Astrocyte of the spinal cord (primary cell): ENCODE data around the gene TMEM214.

Experiments used
- DNase-seq: peaks from one replicate; pipeline ENCODE4 v3.0.0; 2011; ENCODE audit warnings: low read depth, low spot score
- H3K4me3 ChIP-seq: 2 replicates; pipeline ENCODE4 v1.5.1; 2011; ENCODE audit warnings: low read depth, mild to moderate bottlenecking, low read length, moderate library complexity
- in situ Hi-C: cut with HindIII; loops from 2 replicates; pipeline ENCODE4 v1.10.0; 2017; ENCODE audit warnings: low sequenced_read_pairs
- TF ChIP-seq, protein P1 (sequence below): IDR thresholded peaks from 2 replicates; pipeline ENCODE4 v1.5.1; 2012; ENCODE audit warnings: low read depth, mild to moderate bottlenecking, low read length, inconsistent platforms

The TMEM214 gene, protein sequence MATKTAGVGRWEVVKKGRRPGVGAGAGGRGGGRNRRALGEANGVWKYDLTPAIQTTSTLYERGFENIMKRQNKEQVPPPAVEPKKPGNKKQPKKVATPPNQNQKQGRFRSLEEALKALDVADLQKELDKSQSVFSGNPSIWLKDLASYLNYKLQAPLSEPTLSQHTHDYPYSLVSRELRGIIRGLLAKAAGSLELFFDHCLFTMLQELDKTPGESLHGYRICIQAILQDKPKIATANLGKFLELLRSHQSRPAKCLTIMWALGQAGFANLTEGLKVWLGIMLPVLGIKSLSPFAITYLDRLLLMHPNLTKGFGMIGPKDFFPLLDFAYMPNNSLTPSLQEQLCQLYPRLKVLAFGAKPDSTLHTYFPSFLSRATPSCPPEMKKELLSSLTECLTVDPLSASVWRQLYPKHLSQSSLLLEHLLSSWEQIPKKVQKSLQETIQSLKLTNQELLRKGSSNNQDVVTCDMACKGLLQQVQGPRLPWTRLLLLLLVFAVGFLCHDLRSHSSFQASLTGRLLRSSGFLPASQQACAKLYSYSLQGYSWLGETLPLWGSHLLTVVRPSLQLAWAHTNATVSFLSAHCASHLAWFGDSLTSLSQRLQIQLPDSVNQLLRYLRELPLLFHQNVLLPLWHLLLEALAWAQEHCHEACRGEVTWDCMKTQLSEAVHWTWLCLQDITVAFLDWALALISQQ

DNA sequence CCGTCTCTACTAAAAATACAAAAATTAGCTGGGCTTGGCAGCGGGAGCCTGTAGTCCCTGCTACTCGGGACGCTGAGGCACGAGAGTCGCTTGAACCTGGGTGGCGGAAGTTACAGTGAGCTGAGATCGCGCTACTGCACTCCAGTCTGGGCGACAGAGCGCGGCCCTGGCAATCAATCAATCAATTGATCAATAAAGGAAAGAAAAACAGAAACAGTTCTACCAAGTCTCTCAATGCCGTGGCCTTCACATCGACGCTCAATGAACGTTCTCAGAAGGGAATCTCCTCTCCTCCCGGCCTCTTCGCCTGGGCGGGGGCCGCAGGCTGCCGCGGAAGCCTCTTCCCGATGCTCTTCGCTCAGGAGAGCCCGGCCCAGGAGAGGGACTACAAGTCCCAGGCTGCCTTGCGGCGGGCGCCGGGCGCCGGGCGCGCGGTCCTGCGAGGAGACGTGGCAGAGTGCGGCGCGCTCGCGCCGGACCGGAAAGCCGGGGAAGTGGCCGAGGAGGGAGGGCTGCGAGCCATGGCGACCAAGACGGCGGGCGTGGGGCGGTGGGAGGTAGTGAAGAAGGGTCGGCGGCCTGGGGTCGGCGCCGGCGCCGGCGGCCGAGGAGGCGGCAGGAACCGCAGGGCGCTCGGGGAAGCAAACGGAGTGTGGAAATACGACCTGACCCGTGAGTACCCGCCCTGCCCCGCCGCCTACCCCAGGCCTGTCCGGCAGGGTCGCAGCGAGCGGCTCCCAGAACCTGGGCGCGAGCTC is at the start of gene TMEM214:
Gene TMEM214 (plus strand): TSS at position 471 of the 758 bp plus-strand sequence. CDS start 51 bp downstream, at position 522.
- TF ChIP-seq, protein P1, sequence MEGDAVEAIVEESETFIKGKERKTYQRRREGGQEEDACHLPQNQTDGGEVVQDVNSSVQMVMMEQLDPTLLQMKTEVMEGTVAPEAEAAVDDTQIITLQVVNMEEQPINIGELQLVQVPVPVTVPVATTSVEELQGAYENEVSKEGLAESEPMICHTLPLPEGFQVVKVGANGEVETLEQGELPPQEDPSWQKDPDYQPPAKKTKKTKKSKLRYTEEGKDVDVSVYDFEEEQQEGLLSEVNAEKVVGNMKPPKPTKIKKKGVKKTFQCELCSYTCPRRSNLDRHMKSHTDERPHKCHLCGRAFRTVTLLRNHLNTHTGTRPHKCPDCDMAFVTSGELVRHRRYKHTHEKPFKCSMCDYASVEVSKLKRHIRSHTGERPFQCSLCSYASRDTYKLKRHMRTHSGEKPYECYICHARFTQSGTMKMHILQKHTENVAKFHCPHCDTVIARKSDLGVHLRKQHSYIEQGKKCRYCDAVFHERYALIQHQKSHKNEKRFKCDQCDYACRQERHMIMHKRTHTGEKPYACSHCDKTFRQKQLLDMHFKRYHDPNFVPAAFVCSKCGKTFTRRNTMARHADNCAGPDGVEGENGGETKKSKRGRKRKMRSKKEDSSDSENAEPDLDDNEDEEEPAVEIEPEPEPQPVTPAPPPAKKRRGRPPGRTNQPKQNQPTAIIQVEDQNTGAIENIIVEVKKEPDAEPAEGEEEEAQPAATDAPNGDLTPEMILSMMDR = no peak
- peak within 1 kb of the TSS; percentile 58 for H3K4me3 ChIP-seq
- DNase-seq = peak; percentile 88
- in situ Hi-C loops = no loop called here

DNA sequence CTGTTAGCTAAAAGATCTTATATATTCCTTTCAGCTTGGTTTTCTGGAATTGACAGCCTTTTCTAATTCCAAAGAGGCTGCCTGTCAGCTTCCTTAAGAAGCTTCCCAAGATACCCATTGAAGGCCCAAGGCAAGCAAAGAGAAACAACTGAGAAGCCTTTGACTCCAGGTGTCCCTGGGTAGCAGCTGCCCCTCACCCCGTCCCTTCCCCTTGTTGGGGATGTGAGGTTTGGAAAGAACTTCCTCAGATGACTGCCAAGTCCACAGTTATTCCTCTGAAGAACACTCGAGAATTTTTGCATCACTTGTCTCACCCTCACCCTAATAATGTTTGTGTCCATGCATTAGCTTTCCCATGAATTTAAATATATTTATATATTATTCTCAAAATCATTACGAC is 49.0 kb upstream of the TMEM214 start:
- no peak overlapping the region for H3K4me3 ChIP-seq
- TF ChIP-seq, protein P1 = no peak
- in situ Hi-C loops = no loop called here
- DNase-seq = no peak

DNA sequence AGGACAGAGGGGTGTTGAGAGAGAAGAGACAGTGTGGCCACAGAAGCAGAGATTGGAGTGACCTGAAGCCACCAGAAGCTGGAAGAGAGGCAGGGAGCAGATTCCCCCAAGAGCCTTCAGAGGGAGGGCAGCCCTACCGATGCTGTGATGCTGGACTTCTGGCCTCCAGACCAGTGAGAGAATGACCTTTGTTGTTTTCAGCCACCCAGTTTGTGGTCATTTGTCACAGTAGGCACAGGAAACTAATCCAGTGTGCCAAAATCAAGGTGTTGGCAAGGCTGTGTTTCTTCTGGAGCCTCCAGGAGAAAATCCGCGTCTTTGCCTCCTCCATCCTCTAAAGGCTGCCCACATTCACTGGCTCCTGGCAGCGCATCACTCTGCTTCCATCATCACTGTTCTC is 47.0 kb upstream of the TMEM214 start:
- H3K4me3 ChIP-seq = no peak overlapping the region
- DNase-seq = no peak
- in situ Hi-C loops = no loop called here
- TF ChIP-seq, protein P1 = no peak

DNA sequence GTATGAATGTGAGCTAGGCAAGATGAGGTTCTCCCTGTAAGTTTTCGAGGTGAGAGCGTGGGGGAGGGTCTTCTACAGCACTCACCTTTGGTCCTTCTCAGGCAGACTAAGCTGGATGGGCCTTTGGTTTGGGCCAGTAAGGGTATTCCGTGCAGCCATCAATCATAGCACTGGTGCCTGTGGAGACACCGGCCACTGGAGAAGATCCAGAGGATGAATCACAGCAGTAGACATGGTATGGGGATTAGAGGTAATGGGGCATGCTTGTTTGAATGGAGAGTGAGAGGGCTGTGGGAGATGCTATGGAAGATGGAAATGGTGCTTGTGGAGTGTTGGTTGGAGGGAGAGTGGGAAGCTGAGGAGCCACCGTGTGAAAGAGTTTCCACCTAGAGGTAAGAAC is 46.2 kb upstream of the TMEM214 start:
- TF ChIP-seq, protein P1 = no peak
- H3K4me3 ChIP-seq = no peak overlapping the region
- no peak for DNase-seq
- in situ Hi-C loops = no loop called here

DNA sequence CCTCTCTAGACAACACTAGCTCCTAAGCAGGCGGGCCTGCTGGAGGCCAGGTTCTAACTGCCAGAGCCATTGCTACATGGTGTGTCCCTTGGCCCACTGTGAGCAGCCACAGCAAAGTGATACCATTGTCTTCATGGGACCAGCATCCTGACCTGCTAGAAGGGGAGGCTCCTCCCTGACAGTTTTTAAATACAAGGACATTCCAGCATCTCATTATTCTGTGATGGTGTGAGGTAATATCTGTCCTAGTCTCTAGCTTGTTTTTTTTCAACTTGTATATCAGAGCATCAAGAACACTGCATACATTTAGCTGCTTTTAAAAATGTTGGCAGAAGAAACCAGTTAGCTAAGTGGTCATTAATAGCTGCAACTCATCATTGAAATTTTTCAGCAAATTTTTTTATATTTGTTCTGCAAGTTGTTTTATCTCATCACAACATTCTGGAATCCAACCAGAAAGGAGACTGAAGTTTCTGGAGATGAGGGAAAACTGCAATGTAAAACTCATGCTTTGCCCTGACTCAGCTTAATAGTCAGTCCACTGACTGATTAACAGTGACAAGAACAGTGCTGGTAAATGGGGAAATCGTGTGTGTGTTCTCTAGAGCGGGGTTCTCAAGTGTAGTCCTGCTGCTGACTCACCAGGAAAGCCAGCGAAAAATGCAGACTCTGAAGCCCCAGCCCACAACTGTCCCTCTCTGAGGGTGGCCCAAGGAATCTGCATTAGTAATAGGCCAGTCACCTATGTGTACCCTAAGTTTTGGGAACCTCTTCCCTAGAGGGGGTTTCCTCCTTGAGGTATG is 44.5 kb upstream of the TMEM214 start:
- TF ChIP-seq, protein P1 = no peak
- in situ Hi-C loops = no loop called here
- DNase-seq = peak; percentile 59
- H3K4me3 ChIP-seq = no peak overlapping the region

DNA sequence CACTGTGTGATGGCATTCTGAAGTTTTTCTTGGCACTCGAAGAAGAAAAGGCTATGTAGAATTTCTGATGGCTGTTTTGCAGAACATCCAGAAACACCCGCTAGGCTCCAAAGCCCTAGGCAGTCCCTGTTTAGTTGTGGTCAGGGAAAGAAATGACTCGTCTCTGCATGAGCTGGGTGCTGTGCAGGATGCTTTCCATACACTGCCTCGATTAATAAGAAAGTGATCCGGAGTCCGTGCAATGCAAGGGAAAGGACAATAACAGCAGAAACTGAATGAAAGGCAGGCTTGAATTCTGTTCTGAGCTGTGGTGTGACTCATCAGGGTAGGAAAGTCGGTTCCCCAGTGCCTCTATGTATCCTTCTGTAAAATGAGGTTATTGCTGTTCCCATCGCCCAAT is 43.6 kb upstream of the TMEM214 start:
- DNase-seq = peak; percentile 28
- no peak overlapping the region for H3K4me3 ChIP-seq
- in situ Hi-C loops = no loop called here
- TF ChIP-seq, protein P1 = no peak
